H4 (cell line): ENCODE results near the gene PIK3CD. TPM values are rescaled to one million over a fixed set of nuclear protein-coding genes. Genes with fewer than 3 reads are reported as not detected.
"Not testable (repeated sequence)": the region's sequence is repeated elsewhere in the genome, so short reads cannot be mapped to it uniquely, and the experiment has no call there.

ENCODE experiments used
- DNase-seq: peaks from one replicate; pipeline ENCODE4 v3.0.0-alpha.2; 2015; ENCODE audit warnings: low spot score
- total RNA-seq: library from RNA; depleted of rRNA; stranded (reverse); fragments of >200 nt; shearing (Covaris generic); gene quantifications from 2 replicates; pipeline ENCODE4 v1.2.3, GENCODE V29; 2014

The PIK3CD gene
- total RNA-seq, 1 experiment from 2014 or later, result 2.3 TPM

GRCh38 chr1:9733160-9733789 lies 81.7 kb downstream of the PIK3CD start:
- no peak for DNase-seq

GRCh38 chr1:9735800-9736199 lies 84.3 kb downstream of the PIK3CD start:
- no peak for DNase-seq

GRCh38 chr1:9736241-9736640 lies 84.7 kb downstream of the PIK3CD start:
- DNase-seq, result no peak

- DNase-seq, result no peak
Observed at GRCh38 chr1:9737057-9737456, 85.5 kb downstream of the PIK3CD start.

- DNase-seq, result no peak
Observed at GRCh38 chr1:9737671-9738070, 86.1 kb downstream of the PIK3CD start.

- DNase-seq, result no peak
Observed at GRCh38 chr1:9744106-9744799, 92.7 kb downstream of the PIK3CD start.

- no peak for DNase-seq
Observed at GRCh38 chr1:9746211-9746610, 94.7 kb downstream of the PIK3CD start.

GRCh38 chr1:9746651-9747050 lies 95.1 kb downstream of the PIK3CD start:
- DNase-seq, result no peak

GRCh38 chr1:9748391-9748790 lies 96.9 kb downstream of the PIK3CD start:
- DNase-seq, result not testable (repeated sequence)

- no peak for DNase-seq
Observed at GRCh38 chr1:9749361-9749760, 97.8 kb downstream of the PIK3CD start.

- DNase-seq, result no peak
Observed at GRCh38 chr1:9751971-9752370, 100.4 kb downstream of the PIK3CD start.

- DNase-seq, result peak; percentile 43
Observed at GRCh38 chr1:9753121-9753531, 101.6 kb downstream of the PIK3CD start.

GRCh38 chr1:9755441-9755995 lies 104.0 kb downstream of the PIK3CD start:
- DNase-seq, result no peak

- no peak for DNase-seq
Observed at GRCh38 chr1:9758559-9759121, 107.1 kb downstream of the PIK3CD start.

- no peak for DNase-seq
Observed at GRCh38 chr1:9759939-9760338, 108.4 kb downstream of the PIK3CD start.

- DNase-seq, result no peak
Observed at GRCh38 chr1:9760824-9761223, 109.3 kb downstream of the PIK3CD start.

- no peak for DNase-seq
Observed at GRCh38 chr1:9761855-9762254, 110.3 kb downstream of the PIK3CD start.

- DNase-seq, result not testable (repeated sequence)
Observed at GRCh38 chr1:9762446-9762845, 110.9 kb downstream of the PIK3CD start.

GRCh38 chr1:9763914-9764313 lies 112.4 kb downstream of the PIK3CD start:
- DNase-seq, result no peak

GRCh38 chr1:9764550-9764949 lies 113.0 kb downstream of the PIK3CD start:
- DNase-seq, result no peak

GRCh38 chr1:9766759-9767442 lies 115.4 kb downstream of the PIK3CD start:
- DNase-seq, result peak; percentile 80

- no peak for DNase-seq
Observed at GRCh38 chr1:9767964-9768668, 116.6 kb downstream of the PIK3CD start.
